ENCODE measurements around the gene PAQR7. TPM values are rescaled to one million over a fixed set of nuclear protein-coding genes. Genes with fewer than 3 reads are reported as not detected.
"Not testable (repeated sequence)": the region's sequence is repeated elsewhere in the genome, so short reads cannot be mapped to it uniquely, and the experiment has no call there.

PAQR7 gene
- total RNA-seq, 2 donors from 2014 or later = 0.85 to 2.9 TPM

GRCh38 chr1:25848531-25848930, 27.0 kb downstream of the PAQR7 start:
- Histone ChIP-seq H3K27me3 (no peaks in the 10 kb centered on the region), H3K4me3 (no peak overlapping the region), H3K4me1 (no peaks in the 10 kb centered on the region), H3K9me3 (no peaks in the 10 kb centered on the region), H3K27ac (no peak overlapping the region), H3K36me3 (no peaks in the 10 kb centered on the region)
- TF ChIP-seq CTCF (IDR thresholded peaks at IDR 0.05) = no peak
- no peak for DNase-seq (ENCODE audit: low spot score)

GRCh38 chr1:25847929-25848328, 27.6 kb downstream of the PAQR7 start:
- no peak for TF ChIP-seq CTCF (IDR thresholded peaks at IDR 0.05)
- Histone ChIP-seq H3K4me1 (no peaks in the 10 kb centered on the region), H3K36me3 (no peaks in the 10 kb centered on the region), H3K27me3 (no peaks in the 10 kb centered on the region), H3K4me3 (no peak overlapping the region), H3K9me3 (no peaks in the 10 kb centered on the region), H3K27ac (no peak overlapping the region)
- DNase-seq (ENCODE audit: low spot score) = no peak

GRCh38 chr1:25845664-25846063, 29.8 kb downstream of the PAQR7 start:
- Histone ChIP-seq H3K27ac (no peak overlapping the region), H3K27me3 (no peaks in the 10 kb centered on the region), H3K4me1 (no peaks in the 10 kb centered on the region), H3K4me3 (no peak overlapping the region), H3K36me3 (no peaks in the 10 kb centered on the region), H3K9me3 (no peaks in the 10 kb centered on the region)
- no peak for TF ChIP-seq CTCF (IDR thresholded peaks at IDR 0.05)
- no peak for DNase-seq (ENCODE audit: low spot score)

GRCh38 chr1:25844536-25845337, 30.8 kb downstream of the PAQR7 start:
- Histone ChIP-seq H3K9me3 (no peaks in the 10 kb centered on the region), H3K36me3 (no peaks in the 10 kb centered on the region), H3K27me3 (no peaks in the 10 kb centered on the region), H3K4me3 (no peak overlapping the region), H3K27ac (no peak overlapping the region), H3K4me1 (no peaks in the 10 kb centered on the region)
- TF ChIP-seq CTCF (IDR thresholded peaks at IDR 0.05) = no peak
- no peak for DNase-seq (ENCODE audit: low spot score)

GRCh38 chr1:25843483-25843882, 32.0 kb downstream of the PAQR7 start:
- H3K4me1 ChIP-seq = no peaks in the 10 kb centered on the region
- no peak for TF ChIP-seq CTCF (IDR thresholded peaks at IDR 0.05)
- no peak overlapping the region for H3K27ac ChIP-seq
- H3K4me3 ChIP-seq = no peak overlapping the region
- no peaks in the 10 kb centered on the region for H3K27me3 ChIP-seq
- H3K36me3 ChIP-seq = no peaks in the 10 kb centered on the region
- DNase-seq (ENCODE audit: low spot score) = no peak
- no peaks in the 10 kb centered on the region for H3K9me3 ChIP-seq

- peaks cover 0 to 17% of the 10 kb centered on the region in 2 donors for H3K4me1 ChIP-seq
- H3K36me3 ChIP-seq; DNase-seq (ENCODE audit: low spot score); H3K27me3 ChIP-seq; H3K4me3 ChIP-seq; H3K9me3 ChIP-seq; H3K27ac ChIP-seq: not testable (repeated sequence)
These were observed 35.7 kb downstream of the PAQR7 start for GRCh38 chr1:25839808-25840207.

Measured in right atrium auricular region (tissue), 2 donors.